GM04503 (cell line): ENCODE results near the gene OMA1.
"Not testable (repeated sequence)": the region's sequence is repeated elsewhere in the genome, so short reads cannot be mapped to it uniquely, and the experiment has no call there.

Experiments
- DNase-seq: peaks from one replicate; pipeline ENCODE4 v3.0.0-alpha.2; 2012; ENCODE audit warnings: low read depth

Gene OMA1

DNA sequence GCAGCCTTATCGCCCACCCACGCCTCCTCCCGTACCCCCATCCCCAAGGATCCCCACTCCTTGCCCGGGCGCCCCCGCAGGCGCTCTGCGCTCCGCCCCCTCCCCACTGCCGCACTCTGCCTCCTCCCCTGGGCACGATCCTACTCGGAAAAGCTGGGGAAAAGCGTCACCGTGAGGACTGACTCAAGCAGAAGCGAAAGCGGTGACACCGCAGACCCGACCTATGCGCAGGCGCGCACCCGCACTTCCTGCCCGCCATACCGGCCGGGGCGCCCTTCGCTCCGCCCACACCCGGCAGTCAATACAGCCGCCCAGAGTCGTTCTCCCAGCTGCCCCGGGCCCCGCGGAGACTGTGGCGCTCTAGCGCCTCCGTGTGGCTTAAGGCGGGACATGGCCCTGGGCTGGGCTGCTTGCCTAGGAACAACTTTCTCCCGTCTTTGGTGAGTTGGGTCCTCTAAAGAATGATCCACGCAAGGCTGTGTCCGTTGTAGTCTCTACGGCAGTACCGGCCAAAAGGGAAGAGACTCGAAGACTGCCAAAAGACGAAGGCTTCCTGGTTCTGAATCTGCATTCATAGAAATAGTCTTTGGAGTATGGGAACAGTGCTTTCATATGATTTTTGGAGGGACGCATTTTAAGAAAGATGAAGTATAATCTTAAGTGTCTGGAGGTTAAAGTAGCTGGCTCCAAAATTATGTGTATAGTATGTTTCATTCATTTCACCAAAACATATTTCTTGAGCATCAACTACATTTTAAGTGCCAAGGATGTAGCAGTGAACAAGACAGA, at the start of gene OMA1:
Gene OMA1 (minus strand): TSS at position 207 of the 789 bp plus-strand sequence. CDS start 7,432 bp downstream, outside the sequence.
- peak; percentile 76 for DNase-seq

- no peak for DNase-seq
Observed at GRCh38 chr1:58594546-58594945, 48.0 kb upstream of the OMA1 start.

DNA sequence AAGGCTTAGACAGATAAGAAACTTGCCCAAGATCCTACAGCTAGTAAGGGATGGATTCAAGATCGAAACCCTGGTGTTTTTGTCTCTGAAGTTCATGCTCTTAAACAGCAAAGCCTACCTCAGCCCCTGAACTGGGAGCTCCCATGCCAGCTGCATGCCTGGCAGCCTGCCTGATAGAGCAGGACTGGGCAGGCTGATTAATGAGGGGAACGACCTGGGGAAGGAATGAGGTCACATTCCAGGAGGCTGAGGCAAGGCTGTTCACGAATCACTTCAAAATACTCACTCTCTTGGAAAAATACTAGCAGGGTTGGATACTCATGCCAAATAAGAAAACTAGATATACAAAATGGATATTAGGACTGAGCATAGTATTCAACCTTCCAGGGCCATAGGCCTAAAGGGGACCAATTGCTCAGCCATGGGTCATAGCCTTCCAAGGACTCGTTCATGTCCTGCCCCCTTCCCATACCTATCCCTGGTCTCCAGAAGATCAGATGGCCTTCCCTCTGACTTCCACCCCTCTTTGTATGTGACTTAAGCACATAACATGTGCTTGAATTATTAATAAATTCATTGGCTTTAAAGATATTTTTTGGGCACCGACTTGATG, 46.1 kb upstream of the OMA1 start:
- peak; percentile 73 for DNase-seq

DNA sequence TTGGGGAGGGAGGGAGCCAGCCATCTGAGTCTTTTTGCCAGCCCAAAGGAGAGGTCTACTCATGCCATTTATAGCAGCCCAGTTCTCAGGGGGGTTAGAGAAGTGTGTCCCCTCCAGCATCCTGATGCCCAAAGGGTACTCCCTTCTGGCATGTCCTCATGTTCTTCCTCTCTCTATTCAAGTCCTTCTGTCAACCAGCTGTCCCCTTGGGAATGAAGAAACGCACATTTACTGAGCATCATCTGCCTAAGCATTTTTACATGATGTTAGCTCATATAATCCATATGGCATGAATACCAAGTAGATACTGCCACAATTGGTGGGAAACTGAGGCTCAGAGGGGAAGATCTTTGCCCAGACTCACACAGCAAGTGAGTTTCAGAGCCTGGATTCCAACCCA, 45.3 kb upstream of the OMA1 start:
- DNase-seq = no peak

DNA sequence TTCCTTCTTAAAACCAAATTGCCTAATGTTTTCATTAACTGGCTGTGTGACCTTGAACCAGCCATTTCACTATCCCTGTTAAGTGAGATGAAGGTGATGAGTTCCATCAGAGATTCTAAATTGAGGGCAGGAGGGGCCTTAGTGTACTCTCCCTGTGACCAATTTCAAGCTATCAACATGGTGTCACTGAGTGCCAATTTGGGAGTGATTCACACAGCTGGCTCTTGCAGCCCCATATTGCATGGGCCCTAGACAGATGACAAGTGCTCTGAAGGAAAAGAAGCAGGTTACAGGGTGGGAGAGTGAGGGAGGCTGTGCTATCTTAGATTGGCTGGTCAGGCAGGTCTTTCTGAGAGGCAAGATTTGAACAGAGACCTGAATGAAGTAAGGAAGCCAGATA, 43.5 kb upstream of the OMA1 start:
- DNase-seq = no peak

- no peak for DNase-seq
Observed at GRCh38 chr1:58588396-58588795, 41.9 kb upstream of the OMA1 start.

GRCh38 chr1:58587667-58588066, 41.1 kb upstream of the OMA1 start:
- DNase-seq = no peak

DNA sequence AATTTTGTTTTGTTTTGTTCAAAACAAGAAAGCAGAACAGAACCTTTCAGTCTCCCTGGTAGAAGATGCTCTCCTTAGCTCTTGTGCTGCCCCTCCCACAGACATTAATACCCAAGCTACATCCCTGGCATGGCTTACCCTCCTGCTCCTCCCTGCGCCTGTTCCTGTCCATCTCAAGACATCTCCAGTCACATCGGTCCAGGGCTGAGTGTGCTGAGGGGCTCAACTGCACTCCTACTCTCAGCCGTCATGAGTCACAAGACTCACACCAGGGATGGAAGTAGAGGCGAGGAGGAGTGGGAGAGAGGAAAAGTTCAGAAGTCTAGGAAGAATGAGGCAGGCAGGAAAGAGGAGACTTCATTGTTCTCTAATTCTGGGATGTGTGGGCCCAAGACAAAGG, 39.7 kb upstream of the OMA1 start:
- DNase-seq = no peak

DNA sequence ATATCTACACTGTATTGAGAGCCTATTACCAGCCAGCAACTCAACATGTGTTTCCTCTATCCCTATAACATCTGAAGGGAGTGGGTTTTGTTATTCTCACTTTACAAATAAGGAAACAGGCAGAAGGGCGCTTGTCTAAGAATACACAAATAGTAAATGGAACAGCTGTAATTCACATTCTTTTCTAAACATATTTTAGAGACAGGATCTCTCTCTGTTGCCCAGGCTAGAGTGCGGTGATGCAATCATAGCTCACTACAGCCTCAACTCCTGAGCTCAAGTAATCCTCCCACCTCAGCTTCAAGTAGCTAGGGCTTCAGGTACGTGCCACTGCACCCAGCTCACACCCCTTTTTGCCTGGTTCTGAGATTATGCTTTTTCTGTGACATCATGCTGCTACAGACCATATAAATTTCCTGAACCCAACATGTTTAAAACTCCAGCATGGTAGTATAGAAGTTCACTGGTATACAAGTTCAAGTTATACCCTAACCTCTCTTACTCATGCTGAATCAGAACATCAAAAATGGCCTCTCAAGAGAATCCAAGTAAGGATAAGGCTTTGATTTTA, 39.1 kb upstream of the OMA1 start:
- DNase-seq = no peak

GRCh38 chr1:58585166-58585565, 38.6 kb upstream of the OMA1 start:
- no peak for DNase-seq

GRCh38 chr1:58584082-58584895, 37.8 kb upstream of the OMA1 start:
- peak; percentile 92 for DNase-seq

DNA sequence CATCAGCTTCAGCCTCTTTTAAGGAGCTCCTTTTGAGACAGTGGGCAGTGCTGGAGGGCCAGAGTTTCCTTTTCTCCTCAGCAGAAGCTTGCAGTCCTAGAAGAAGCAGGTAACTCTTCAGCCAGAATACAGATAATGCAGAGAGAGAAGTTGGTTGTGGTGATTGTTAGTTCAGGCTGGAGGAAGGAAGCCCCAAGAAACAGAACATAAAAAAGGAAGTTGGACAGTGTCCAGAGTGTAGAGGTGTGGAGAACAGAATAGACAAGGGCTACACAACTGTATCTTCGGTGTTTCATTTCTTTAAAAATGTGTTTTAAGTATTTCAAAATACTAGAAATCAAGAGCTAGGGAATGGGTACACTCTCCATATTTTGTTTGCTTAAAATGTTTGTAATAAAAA, 37.0 kb upstream of the OMA1 start:
- no peak for DNase-seq

GRCh38 chr1:58582143-58582542, 35.6 kb upstream of the OMA1 start:
- not testable (repeated sequence) for DNase-seq

DNA sequence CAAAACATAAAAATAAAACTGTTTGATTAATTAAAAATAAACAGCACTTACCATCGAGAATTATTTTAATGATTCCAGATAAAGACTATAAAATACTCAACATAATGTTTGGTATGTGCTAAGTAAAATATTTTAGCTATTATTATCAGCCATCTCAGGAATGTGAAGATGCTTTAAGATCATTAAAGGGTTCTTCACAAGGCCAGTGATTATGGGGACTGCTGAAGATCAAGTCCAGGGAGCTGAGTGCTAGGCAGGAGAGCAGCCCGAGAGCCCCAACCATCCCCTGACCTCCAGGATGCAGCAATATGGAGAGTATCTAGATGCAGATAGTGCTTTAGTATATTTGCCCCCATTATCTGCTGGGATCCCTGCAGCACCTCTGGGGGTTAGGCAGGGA, 35.1 kb upstream of the OMA1 start:
- no peak for DNase-seq

DNA sequence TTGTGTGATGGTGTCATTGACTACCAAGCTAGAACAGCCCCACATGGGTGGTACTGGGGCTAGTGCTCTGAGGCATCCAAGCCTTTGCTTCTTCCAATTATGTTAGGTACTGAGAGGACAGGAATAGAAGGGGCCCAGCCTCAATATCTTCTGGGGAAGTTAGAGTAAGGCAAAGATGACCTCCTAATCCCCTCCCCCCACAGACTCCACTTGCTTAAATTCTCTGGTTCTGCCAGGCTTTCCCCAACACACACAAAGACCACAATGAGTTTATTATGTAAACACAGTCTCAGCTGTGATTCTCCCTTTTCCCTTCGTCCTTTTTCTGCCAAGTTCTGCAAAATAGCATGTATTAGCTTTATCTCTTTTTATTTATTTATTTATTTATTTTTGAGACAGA, 33.7 kb upstream of the OMA1 start:
- no peak for DNase-seq

- no peak for DNase-seq
Observed at GRCh38 chr1:58577654-58578030, 31.1 kb upstream of the OMA1 start.

- no peak for DNase-seq
Observed at GRCh38 chr1:58576727-58577653, 30.5 kb upstream of the OMA1 start, which contains the start of gene TACSTD2. Gene TACSTD2 (minus strand): TSS chr1:58577252. CDS start chr1:58577156, 96 bp downstream.

DNA sequence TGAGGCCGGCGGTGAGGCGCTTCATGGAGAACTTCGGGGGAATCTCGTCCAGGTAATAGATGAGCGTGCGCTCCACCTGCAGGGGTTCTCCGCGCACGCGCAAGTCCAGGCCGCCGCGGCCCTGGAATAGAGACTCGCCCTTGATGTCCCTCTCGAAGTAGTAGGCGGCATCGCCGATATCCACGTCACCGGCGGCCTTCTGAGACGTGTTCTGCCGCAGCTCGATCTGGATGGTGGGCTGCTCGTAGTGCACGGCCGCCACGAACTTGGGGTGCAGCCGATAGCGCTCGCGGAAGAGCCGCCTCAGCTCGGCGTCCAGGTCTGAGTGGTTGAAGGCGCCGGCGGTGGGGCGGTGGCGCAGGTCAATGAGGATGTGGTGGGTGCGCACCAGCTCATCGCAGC, 29.8 kb upstream of the OMA1 start:
- DNase-seq = no peak

DNA sequence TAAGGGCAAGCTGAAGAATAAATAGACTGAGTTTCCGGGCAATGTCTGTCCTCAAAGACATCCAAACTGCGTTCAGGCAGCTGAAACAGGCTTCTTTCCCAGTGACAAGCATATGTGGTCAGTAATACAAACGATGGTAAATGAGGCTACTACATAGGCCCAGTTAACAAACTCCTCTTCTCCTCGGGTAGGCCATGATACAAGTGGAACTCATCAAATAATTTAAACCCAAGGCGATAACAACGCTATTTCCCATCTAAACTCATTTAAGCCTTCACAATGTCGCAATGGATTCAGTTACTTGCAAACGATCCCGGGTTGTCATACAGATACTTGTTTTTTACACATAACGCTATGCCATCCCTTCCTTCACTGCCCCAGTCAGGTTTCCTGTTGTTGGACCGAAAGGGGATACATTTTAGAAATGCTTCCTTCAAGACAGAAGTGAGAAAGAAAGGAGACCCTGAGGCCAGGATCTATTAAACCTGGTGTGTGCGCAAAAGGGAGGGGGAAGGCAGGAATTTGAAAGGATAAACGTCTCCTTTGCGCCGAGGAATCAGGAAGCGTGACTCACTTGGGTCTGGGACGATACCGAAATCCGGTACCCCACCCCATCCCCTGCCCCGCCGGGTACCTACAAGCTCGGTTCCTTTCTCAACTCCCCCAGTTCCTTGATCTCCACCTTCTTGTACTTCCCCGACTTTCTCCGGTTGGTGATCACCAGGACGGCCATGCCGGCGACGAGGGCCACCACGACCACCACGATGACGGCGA, 29.2 kb upstream of the OMA1 start:
- no peak for DNase-seq

DNA sequence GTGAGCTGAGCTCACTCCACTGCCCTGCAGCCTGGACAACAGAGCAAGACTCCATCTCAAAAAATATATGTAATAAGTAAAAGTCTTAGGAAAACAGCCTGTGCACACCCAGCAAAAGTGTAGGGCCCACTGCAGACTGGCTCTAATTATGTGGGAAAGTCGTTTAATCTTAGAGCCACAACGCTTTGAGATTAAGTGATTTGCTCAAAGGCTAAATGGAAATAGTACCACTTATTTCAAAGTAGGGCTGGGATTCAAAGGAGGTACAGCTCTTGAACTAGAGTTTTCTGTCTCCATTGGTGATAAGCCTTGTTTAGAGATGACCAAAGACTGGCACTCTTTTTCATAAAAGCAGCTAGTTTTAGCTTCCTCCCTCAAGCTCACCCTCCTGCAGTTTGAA, 28.3 kb upstream of the OMA1 start:
- DNase-seq = no peak
